Activated CD4-positive, alpha-beta T cell treated with anti-CD3 and anti-CD28 coated beads, Interleukin-2, amount 50 U/mL, for 48 hours (primary cell): Measurements from ENCODE around the gene PNMA3.
"Not testable (repeated sequence)": the region's sequence is repeated elsewhere in the genome, so short reads cannot be mapped to it uniquely, and the experiment has no call there.

ENCODE experiments used
- DNase-seq, 2 experiments: peaks; one replicate each; pipeline ENCODE4 v3.0.0-alpha.2; 2020

PNMA3 gene, protein sequence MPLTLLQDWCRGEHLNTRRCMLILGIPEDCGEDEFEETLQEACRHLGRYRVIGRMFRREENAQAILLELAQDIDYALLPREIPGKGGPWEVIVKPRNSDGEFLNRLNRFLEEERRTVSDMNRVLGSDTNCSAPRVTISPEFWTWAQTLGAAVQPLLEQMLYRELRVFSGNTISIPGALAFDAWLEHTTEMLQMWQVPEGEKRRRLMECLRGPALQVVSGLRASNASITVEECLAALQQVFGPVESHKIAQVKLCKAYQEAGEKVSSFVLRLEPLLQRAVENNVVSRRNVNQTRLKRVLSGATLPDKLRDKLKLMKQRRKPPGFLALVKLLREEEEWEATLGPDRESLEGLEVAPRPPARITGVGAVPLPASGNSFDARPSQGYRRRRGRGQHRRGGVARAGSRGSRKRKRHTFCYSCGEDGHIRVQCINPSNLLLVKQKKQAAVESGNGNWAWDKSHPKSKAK

DNA sequence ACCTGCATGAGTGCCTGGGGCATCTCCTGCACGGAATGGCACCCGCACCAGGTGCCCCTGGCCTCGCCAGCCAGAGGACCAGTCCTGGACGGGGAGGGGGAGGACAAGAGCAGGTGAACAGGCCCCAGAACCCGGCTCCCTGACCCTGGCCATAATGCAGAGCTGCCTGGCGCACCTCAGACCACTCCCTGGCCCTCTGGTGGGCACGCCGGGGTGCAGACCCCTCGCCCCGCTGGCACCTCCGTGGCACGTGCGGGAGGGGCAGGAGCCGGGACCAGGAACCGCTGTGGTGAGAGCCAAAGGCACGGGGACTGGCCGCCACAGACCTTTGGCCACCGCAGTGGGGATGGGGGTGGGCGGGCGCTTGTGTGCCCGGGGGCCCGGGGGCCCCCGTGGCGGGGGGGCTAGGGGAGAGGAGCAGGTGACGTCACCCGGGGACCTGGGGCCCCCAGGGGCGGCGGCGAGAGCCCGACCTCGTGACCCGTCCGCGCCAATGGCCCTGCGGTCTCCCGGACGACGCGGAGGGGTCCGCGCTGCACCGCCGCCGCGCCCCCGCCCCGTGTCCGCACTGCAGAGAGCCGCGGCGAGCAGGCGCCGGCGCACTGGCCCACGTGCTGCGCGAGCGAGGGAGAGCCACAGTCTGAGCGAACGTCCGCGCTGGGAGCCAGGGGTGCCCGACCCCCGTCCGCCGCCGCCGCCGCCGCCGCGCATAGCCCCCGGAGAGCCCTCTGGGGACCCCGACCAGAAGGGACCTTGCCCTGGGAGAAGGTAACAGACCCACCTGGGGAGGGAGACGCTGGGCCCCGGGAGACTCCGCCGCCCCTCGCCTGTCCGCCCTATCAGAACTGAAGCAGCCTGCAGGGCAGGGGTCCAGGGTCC, at the start of gene PNMA3:
PNMA3 (plus strand) TSS at position 600 of the 879 bp plus-strand sequence. CDS start 586 bp downstream, outside the sequence.
- no peak for DNase-seq

DNA sequence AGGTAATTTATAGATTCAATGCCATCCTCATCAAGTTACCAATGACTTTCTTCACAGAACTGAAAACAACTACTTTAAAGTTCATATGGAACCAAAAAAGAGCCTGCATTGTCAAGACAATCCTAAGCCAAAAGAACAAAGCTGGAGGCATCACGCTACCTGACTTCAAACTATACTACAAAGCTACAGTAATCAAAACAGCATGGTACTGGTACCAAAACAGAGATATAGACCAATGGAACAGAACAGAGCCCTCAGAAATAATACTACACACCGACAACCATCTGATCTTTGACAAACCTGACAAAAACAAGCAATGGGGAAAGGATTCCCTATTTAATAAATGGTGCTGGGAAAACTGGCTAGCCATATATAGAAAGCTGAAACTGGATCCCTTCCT, 39.1 kb upstream of the PNMA3 start:
- not testable (repeated sequence) for DNase-seq

DNA sequence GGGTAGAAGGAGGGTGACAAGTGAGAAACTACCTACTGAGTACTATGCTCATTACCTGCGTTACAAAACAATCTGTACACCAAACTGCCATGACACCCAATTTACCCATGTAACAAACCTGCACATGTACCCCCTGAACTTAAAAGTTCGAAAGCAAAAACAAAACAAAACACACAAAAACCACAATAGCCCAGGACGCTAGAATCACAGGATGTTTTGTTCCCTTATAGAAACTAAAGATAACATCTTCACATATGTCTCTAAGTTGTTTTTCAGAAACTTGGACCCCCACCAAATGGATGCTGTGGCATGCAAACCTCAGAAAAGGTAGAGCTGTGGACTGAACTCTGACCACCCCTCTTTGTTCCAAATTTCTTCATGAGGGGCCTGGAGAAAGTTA, 37.1 kb upstream of the PNMA3 start:
- DNase-seq, result no peak

DNA sequence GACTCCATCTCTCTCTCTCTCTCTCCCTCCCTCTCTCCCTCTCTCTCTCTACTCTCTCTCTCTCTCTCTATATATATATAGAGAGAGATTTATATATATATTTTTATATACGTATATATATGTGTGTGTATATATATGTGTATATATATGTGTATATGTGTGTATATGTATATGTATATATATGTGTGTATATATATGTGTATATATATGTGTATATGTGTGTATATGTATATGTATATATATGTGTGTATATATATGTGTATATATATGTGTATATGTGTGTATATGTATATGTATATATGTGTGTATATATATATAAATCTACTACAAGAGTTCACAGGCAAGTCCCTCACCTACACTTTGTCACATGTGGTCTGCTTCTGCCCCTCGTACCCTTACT, 29.8 kb upstream of the PNMA3 start:
- not testable (repeated sequence) for DNase-seq

DNA sequence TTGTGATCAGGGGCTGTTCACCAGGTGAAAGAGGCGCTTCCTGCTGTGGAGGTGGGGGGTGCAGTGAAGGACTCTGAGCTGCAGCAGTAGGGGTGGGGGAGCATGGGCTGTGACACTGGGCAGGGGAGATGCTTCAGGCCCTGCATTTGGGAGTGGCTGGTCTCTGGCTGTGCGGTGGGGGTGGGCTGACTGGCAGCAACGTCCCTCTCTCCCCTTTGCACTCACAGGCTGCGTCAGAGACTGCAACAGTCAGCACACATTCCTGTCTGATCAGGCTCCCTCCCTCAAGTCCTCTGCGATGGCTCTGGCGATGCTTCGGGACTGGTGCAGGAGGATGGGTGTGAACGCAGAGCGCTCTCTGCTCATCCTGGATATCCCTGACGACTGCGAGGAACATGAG, 27.8 kb upstream of the PNMA3 start:
- DNase-seq, result not testable (repeated sequence)

DNA sequence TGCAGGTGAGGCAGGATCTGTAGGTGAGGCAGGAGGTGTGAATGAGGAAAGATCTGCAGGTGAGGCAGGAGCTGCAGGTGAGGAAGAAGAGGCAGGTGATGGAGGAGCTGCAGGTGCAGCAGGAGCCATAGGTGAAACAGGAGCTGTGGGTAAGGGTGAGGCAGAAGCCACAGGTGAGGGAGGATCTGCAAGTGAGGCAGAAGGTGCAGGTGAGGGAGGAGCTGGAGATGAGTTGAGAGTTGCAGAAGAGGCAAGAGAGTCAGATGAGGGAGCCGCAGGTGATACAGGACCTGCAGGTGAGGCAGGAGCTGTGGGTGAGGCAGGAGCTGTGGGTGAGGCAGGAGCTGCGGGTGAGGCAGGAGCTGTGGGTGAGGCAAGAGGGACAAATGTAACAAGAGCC, 27.1 kb upstream of the PNMA3 start:
- DNase-seq, result no peak

DNA sequence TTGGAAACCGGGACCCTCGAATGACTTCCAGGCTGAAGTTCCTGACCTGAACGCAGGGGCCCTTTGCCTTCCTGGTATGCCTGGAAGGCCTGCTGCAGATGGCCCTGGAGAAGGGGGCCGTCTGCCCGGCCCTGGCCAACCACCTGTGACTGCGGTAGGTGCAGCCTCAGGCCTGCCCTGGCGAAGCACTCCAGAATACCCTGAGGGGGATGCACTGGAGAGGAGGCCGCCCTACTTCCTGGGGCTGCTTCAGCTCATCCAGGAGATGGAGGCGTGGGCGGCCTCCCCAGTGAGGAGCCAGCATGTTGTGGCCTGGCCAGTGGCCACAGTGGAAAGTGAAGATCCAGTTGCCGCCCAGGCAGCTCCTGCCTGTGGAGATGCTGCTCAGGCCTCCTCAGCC, 26.4 kb upstream of the PNMA3 start:
- DNase-seq, result no peak

DNA sequence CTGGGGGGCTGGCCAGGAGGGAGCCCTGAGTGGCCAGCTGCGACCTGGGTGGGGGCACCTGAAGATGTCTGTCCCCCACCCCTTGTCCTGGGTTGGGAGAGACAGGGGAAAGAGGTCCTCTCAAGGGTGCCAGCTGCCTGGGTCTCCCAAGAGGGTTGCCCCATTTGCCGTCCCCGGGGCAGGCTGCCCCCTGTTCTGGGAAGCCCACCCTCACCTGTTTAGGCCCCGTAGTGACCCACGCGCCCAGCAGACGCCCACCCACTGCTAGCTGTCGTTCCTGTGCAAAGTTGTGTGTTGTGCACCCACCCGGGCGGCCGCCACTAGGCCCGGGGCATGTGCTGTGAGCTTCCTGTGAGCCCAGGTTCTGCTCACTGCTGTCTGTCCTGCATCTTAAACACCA, 25.5 kb upstream of the PNMA3 start:
- no peak for DNase-seq

DNA sequence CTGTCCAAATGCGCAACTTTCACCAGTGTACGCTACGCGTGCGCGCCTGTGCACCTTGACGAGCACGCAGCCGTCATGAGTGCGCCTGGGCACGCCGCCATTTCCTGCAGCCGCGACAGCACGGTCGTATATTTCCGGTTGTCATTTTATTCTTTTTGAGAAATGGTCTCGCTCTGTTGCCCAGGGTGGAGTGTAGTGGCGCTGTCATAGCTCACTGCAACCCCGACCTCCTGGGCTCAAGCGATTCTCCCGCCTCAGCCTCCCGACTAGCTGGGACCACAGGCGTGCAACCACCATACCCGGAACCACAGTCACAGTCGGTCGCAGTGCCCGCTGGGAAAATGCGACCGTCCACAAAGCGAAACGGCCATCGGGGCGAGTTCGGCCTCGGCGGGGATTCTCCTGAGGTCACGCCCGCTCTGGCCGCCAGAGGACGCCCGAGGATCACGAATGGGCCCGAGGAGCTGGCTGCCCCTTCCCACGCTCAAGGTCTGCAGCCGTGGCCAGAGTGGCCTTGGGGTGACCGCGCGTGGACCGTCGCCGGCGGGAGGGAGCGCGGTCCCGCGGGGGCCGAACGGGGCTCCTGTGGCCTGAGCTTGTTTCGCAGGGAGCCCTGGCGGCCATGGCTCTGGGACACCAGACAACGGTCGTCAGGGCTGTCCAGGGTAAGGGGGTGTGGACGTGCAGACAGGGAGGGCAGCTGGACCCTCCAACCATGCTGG, 23.7 kb upstream of the PNMA3 start:
- peak; percentile 75 to 79 for DNase-seq

DNA sequence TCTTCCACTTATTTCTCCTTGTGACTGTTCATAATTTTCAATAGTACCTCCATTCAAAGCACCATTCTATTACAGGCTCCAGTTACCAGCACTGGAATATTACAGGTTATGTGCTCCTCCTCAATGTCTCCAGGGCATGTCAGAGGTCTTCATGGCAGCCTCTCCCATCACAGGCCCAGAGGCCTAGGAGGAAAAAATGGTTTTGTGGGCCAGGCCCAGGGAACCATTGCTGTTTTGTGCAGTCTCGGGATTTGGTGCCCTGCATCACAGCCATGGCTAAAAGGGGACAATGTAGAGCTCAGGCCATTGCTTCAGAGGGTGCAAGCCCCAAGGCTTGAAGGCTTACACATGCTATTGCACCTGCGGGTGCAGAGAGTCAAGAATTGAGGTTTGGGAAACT, 7.2 kb upstream of the PNMA3 start:
- DNase-seq, result no peak

DNA sequence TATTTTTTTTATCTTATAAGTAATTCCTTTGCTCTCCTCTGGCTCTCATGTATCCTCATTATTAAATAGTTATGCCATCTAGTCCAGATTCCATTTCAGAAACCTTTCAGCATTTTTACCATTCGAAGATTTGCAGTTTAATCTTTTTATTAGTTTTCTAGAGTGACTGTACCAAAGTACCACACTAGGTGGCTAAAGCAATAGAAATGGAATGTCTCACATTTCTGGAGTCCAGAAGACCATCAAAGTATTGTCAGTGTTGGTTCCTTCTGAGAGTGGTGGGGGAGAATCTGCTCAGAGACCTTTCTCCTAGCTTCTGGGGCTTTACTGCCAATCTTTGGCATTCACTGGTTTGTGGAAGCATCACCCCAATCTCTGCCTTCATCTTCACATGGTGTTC, 3.7 kb upstream of the PNMA3 start:
- no peak for DNase-seq

DNA sequence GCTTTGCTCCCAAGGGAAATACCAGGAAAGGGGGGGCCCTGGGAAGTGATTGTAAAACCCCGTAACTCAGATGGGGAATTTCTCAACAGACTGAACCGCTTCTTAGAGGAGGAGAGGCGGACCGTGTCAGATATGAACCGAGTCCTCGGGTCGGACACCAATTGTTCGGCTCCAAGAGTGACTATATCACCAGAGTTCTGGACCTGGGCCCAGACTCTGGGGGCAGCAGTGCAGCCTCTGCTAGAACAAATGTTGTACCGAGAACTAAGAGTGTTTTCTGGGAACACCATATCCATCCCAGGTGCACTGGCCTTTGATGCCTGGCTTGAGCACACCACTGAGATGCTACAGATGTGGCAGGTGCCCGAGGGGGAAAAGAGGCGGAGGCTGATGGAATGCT, 1.0 kb downstream of the PNMA3 start:
- DNase-seq, result no peak

DNA sequence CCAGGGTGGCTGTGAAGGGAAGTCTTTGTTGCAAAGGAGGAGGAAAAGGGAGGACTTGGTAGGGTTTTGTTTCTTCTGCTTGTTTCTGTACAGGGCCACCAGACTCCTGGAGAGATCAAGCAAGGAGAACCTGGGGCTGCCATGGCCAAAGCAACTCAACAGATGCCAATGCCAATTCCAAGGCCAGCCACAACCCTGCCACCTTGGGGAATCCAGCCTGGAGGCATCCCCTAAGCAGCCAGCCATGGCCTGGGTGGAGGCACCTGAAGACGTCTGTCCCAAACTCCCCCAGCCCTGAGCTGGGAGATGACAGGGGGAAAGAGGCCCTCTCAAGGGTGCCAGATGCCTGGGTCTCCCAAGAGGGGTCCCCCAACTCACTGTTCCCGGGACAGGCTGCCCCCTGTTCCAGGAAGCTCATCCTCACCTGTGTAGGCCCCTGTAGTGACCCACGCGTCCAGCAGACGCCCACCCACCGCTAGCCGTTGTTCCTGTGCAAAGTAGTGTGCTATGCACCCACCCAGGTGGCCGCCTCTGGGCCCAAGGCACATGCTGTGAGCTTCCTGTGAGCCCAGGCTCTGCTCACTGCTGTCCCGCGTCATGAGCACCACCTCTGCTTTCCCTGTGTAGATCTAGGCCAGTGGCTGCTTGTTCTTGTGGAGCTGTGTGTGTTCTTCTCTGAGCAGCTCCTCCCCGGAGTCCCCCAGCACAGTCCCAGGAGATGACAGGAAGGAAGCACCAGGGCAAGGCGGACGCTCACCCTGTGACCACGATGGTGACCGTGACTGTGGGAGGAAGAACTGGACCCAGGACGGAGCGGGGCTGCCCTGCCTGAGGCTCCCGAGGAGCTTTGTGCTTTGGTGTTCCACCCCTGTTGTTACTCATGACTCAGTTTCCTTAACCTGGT, 3.2 kb downstream of the PNMA3 start:
- DNase-seq, result no peak

DNA sequence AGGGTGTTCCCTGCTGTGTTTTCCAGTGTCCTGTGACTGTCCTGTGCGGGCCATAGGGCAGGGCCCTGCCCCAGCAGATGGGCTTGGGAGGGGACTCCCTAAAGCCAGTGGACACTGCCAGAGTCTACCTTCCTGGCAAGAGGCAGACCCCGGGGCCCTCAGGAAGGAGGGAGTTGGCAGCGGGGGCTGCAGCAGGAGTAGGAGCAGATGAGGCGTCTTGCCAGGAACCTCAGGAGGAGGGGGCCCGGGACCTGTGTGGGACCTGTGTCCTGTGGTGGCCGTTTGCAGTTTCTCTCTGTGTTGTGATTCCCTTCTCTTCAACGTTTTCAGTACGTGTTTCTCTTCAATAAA, 3.8 kb downstream of the PNMA3 start:
- no peak for DNase-seq

DNA sequence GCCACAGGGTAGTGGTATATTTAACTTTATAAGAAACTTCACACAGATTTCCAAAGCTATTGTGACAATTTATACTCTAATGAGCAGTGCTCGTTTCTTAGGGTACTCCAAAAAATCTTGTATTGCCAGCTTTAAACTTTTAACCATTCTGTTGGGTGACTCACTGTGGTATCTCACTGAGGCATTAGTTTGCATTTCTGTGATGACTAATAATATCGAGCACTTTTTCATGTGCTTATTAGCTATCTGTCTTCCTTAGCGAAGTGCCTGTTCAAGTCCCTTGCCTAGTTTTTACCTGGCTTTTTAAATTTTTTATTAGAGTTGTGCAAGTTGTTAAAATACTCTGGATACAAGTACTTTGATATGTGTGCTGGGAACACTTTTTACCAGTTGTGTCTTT, 5.5 kb downstream of the PNMA3 start:
- no peak for DNase-seq

DNA sequence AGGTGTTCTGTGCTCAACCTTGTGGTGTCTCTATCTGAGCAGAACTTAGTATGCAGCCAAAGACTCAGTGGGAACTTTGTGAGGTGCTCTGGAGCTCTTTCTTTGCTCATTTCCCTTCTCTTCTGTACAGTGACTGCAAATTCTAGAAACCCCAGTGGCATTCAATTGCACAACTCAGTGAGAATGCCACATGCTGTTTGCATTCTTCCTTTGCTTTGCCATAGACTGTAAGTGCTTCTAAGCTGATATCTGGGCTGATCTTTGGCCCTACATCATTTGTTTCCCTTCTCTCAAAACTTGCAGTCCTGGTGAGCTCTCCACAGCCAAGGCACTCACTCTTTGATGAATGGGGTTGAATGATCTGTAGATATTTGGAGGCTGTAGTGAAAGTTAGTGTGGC, 7.0 kb downstream of the PNMA3 start:
- DNase-seq, result no peak

DNA sequence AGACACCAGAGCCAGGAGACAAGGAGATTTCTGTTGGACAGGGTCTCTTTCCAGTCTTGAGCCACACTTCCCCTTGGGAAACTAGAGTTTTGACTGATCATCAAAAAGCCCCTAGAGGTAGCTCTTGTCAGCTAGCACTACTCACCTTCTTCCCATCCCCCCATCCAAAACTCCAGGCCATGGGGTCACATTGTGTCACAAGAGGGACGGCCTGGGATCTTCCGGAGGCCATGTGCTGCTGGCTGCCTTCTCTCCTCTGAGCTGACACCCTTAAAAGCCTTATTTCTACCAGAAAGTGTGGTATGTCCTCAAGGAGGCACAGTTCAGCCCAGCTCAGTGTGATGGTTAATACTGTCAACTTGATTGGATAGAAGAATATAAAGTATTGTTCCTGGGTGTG, 7.8 kb downstream of the PNMA3 start:
- DNase-seq, result no peak

DNA sequence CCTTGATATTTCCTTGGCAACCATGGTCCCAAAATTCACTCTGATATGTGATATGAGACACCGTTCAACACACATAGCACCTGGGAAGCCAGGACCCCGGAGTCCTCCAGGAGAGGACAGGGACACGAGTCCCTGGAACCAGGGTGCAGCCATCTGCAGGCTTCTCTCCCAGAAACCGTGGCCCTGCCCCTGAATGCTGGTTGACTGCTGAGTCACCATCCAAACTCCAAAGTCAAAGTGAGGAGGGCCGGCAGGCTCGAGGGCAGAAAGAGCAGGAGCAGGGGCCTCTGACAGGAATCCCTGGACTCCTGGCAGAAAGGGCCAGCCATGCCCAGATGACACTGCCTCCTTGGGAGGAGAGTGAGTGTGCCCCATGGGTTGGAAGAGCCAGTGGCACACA, 9.1 kb downstream of the PNMA3 start:
- DNase-seq, result no peak

DNA sequence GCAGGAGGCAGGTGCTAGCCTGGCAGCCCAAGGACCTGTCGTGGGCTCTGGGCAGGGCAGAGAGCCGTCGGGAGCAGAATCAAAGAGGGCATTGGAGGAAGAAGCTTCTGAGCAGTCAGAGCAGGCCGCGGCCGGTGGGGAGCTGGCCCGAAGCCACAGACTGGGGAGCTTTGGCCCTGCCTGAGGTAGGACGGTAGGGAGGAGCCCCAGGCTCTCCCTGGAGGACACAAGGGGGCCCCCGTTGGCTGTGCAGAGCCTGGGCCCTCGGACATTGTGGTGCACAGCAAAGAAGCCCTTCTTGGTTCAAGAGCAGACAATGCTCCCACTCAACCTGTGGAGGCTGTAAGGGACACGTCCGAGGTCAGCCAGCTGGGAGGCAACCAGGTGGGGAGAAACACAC, 10.1 kb downstream of the PNMA3 start:
- DNase-seq, result not testable (repeated sequence)

DNA sequence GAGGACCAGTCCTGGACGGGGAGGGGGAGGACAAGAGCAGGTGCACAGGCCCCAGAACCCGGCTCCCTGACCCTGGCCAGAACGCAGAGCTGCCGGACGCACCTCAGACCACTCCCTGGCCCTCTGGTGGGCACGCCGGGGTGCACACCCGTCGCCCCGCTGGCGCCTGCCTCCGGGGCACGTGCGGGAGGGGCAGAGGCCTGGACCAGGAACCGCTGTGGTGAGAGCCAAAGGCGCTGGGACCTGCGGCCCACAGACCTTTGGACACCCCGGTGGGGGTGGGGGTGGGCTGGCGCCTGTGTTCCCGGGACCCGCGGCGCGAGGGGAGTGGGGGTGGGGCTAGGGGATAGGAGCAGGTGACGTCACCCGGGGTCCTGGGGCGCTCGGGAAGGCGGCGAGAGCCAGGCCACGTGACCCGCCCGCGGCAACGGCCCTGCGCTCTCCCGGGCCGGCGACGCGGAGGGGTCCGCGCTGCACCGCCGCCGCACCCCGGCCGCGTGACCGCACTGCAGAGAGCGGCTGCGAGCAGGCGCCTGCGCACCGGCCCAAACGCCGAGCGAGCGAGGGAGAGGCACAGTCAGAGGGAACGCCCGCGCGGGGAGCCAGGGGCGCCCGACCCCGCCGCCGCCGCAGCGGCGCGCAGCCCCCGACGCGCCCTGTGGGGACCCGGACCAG, 15.8 kb downstream of the PNMA3 start, which contains the start of gene PNMA6A:
PNMA6A (plus strand) TSS at position 546 of the 675 bp plus-strand sequence. CDS start 609 bp downstream, outside the sequence.
- not testable (repeated sequence) for DNase-seq

DNA sequence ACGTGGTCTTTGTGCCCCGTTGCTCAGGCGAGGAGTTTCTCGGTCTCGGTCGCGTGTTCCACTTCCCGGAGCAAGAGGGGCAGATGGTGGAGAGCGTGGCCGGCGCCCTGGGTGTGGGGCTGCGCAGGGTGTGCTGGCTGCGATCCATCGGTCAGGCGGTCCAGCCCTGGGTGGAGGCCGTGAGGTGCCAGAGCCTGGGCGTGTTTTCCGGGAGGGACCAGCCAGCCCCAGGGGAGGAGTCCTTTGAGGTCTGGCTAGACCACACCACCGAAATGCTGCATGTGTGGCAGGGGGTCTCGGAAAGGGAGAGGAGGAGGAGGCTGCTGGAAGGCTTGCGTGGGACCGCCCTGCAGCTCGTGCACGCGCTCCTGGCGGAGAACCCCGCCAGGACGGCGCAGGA, 17.1 kb downstream of the PNMA3 start:
- not testable (repeated sequence) for DNase-seq
